ENCODE data around the gene SYNPO2. TPM values are rescaled to one million over a fixed set of nuclear protein-coding genes. Genes with fewer than 3 reads are reported as not detected.

SYNPO2 gene
- total and polyA plus RNA-seq, 2 of the 8 experiments (the other 6 are each of a cell fraction or from before 2014, with no cell fraction given): 0.50 to 4.2 TPM

GRCh38 chr4:118923891-118924290 is 35.2 kb downstream of the SYNPO2 start (continued):
- no peak for TF ChIP-seq GABPA (IDR thresholded peaks at IDR 0.05; ENCODE audit: borderline replicate concordance, insufficient read depth, low read length)
- TF ChIP-seq HDAC2 (IDR thresholded peaks at IDR 0.05; ENCODE audit: borderline replicate concordance in 1 of 2, low read depth in 2 of 2, low read length in 2 of 2): no peak
- TF ChIP-seq JUN (IDR thresholded peaks at IDR 0.05; ENCODE audit: low read depth, low read length): no peak
- TF ChIP-seq TCF12 (IDR thresholded peaks at IDR 0.05; ENCODE audit: low read depth, low read length): no peak
- TF ChIP-seq EGR1 (IDR thresholded peaks at IDR 0.05; ENCODE audit: borderline replicate concordance, low read depth, low read length): no peak

Data from H1 (cell line).